ENCODE measurements around the gene EMC8. TPM values are rescaled to one million over a fixed set of nuclear protein-coding genes. Genes with fewer than 3 reads are reported as not detected.
A peak's percentile ranks its signal among the peaks of the same experiment; 100 is the strongest.
"Not testable (repeated sequence)": the region's sequence is repeated elsewhere in the genome, so short reads cannot be mapped to it uniquely, and the experiment has no call there.

The EMC8 gene
- total RNA-seq, 1 donor from 2014 or later = 26.7 TPM

GRCh38 chr16:85812811-85813700 is 13.7 kb upstream of the EMC8 start:
- no peak for DNase-seq

GRCh38 chr16:85812031-85812807 is 12.9 kb upstream of the EMC8 start:
- no peak for DNase-seq

DNA sequence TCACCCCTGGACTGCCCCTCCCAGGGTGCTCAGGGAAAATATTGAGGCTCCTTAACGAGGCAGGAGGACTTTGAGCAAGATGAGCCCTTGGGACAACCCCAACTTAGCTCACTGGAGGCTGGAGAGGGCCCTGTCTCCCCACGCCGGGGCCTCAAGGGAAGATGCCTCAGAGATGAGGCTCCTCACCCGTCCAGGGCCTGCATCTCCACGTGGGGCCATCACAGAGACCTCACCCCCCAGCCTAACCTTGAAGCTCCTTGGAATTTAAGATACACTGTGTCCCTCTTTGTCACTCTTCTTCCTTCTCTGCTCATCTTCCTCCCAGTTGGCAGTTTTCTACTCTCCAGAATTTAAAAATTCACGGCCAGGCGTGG is 11.4 kb upstream of the EMC8 start:
- no peak for DNase-seq

GRCh38 chr16:85810097-85810741 is 10.9 kb upstream of the EMC8 start:
- no peak for DNase-seq

DNA sequence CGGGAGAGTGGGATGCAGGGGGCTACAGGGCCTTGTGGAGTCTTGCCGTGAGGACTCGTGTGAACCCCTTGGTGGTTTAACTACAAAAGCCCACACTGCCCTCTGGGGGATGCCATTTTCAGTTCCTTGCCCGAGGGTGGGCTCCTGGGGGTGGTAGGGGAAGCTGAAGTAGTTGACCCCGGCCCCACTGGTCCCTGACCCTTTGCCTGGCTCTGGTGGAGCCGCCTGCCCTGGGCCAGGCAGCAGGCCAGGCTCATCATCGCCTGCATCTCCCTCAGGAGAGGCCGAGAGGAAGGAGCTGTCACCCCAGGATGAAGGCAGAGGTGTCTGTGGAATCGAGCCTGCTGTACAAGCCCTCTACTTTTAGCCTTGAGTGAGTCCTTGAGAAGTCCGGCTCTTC is 10.3 kb upstream of the EMC8 start:
- DNase-seq = no peak

DNA sequence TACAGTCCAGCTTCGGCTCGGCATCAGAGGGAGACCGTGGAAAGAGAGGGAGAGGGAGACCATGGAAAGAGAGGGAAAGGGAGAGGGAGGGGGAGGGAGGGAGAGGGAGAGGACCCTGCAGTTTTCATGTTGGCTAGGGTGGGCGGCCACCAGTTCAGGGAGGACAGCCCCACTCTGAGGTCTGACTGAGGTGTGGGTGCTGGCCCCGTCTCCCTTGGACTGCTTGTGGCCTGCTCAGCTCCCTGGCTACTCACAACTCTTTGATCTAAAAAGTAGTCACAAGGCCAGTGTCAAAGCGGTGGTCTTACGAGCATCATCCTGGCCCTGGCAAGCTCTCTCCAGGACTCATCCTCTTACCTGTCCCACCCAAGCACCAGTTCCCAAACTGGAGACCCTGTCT is 9.6 kb upstream of the EMC8 start:
- no peak for DNase-seq

- DNase-seq = not testable (repeated sequence)
These were observed 8.8 kb upstream of the EMC8 start for GRCh38 chr16:85808104-85808503.

- not testable (repeated sequence) for DNase-seq
These were observed 8.0 kb upstream of the EMC8 start for GRCh38 chr16:85807340-85807739.

DNA sequence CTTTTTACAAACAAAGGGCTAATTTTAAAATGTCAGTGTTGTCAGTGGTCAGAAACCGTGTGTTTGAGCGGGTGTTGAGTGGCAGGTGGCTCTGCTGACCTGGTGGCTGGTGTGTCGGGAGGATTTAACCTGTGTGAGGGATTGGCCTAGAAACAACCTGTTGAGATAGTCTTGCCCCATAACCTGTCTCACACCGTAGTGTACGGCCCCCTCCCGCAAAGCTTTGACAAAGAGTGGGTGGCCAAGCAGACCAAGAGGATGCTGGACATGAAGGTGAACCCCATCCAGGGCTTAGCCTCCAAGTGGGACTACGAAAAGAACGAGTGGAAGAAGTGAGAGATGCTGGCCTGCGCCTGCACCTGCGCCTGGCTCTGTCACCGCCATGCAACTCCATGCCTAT is 7.2 kb upstream of the EMC8 start:
- no peak for DNase-seq

- no peak for DNase-seq
These were observed 6.2 kb upstream of the EMC8 start for GRCh38 chr16:85805442-85806045.

DNA sequence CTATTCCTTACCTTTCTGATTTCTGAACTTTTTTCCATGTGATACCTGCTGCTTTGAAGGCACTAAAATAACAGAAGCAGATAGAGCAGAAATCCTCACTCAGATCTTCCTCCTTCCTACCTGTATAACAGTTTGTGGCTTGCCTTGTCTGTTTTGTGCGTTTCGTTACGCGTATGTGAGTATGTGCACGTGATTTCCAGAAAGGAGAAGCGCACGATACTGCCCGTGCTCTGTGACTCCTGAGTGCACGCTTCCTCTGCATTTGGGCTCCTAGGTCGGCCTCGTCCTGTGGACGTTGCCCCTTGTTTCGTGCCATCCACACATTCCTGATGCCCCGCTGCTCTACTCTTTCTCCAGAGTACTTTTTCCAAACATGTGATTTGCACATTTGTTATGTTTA is 4.2 kb upstream of the EMC8 start:
- no peak for DNase-seq

DNA sequence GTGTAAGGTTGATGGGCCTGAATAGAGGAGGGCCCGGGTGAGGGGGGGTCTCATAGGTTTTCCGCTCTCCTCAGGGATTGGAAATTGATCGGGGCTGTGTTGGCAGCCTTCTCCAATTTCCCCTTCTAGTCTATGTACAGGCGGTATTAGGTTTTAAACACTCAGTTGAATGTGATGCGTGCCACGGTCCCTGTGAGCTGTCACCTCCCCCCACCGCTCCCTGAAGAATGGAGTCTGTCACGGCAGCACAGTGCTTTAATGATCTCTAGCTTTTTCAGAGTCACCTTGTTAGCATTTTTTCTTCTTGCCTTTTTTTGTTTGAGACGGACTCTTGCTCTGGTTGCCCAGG is 951 bp upstream of the EMC8 start:
- no peak for DNase-seq

DNA sequence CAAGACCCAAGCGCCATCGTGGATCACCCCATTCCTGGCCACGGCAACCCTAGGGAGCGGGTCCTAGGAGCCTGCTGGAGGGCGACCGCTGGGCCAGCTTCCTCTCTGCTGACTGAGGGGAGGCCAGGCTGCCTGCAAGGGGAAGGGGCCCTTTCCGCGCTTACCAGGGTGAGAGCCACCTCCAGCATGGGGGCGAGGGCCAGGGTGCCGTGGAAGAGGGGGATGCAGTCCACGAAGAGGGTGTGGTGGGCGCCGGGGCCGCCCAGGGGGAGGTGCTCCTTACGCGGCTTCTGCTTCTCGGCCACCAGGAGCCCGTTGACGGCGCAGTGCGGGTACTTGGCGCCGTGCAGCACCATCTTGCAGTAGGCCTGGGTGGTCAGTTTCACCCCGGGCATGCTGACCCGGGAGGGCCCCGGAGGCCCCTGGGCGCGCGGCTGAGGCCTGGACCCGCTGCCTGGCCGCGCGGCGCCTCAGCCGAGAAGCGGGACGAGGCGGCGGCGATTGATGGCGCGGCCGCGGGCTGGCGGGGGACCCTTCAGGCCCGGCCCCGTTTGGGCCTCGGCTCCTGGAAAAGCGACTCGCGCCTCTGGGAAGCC is 345 bp downstream of the EMC8 start:
- DNase-seq = peak; percentile 15

DNA sequence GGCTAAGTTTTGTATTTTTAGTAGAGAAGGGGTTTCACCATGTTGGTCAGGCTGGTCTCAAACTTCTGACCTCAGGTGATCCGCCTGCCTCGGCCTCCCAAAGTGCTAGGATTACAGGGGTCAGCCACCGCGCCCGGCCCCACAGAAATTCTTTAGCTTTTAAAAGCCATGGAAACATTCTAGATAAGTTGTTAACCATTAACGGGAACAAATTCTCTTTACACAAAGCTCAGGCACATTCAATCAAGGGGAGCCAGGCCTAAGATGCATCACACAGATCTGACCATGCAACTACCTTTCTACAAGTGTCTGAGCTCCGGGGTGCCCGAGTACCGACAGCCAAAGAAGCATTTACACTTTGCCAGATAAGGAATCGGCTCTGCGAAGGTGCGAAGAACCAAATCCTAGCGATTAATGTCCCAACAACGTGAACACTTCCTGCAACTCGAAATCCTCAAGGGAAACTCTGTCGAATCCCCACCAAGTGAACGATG is 1.0 kb downstream of the EMC8 start:
- no peak for DNase-seq

DNA sequence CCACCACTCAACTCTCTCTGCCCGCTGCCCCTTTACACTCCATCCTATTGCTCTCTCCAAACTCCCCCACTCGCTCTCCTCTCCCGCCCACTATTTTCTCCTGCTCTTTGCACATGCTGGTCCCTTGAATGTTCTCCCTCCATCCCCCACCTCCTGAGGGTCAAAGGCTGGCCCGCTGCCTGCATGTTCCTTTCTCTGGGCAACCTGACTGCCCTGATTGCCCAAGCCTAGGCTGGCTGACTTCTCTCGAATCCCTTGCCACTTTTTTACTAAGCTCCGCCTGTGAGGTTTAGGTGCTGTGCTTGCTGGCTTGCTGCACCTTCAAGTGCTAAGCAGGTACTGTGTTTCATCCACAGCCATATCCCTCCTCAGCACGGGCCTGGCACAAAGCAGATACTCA is 2.7 kb downstream of the EMC8 start:
- DNase-seq = no peak

- no peak for DNase-seq
These were observed 3.2 kb downstream of the EMC8 start for GRCh38 chr16:85796152-85796551.

DNA sequence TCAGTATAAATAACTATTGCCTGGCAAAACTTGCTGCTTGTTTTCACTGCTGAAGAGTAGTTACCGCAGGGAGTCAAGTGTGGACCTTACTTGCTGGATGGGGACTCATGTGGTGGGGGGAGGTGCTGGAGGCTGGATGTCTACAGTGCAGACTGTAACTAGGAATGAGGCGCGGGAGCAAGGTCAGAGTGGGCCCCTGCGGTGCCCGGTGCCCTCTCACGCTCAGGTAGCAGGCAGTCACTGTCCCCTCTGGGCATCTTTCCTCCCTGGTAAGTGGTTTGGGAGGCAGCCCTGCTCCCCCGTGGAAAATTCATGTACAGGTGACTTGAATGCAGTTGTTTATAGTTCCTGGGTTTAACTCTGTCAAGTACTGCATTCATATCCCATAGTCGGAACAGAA is 4.6 kb downstream of the EMC8 start:
- DNase-seq = no peak

DNA sequence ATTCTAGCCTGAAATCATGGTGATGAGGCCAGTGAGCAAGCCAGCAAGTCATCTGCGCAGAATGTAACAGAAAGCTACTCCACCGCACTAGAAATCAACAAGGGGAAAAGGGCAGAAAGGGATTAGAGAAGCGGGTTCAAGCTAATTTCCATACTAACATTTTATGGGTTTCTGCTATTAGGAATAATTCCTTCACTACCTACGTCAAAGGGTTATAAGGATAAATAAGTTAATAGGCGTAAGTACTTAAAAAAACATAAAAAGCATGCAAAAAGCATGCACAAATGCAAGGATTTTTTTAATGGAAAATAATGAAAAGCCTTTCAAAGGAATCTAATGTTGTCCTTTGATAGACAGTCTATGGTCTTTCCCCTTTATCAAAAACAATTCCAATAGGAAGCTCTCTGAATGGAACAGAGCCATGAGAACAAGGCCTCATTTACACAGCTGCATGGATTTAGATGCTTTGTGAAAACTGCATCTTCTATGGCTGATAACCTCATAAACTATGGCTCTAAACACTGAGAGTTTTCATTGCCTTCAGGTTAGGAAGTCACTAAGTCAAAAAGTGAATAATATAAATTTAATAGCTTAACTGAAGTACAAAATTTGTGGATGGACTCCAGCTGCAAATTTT is 5.6 kb downstream of the EMC8 start:
- no peak for DNase-seq

DNA sequence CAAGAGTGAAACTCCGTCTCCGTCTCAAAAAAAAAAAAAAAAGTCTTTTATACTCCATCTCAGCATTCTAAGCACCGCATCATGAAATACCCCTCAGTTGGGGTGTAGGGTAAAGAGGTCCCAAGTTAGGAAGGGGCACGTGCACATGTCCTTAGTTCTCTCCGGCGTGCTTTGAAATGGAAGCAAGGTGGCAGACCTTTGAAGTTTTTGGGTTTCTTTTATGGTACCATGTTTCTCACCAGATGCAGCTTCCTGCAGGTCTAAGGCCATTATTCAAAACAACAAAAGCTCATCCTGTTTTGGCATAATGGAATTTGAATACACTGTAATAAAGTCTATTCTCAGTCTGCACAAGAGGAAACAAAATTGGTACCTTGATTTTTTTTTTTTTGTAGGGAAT is 9.6 kb downstream of the EMC8 start:
- no peak for DNase-seq

GRCh38 chr16:85788819-85789218 is 10.5 kb downstream of the EMC8 start:
- no peak for DNase-seq

DNA sequence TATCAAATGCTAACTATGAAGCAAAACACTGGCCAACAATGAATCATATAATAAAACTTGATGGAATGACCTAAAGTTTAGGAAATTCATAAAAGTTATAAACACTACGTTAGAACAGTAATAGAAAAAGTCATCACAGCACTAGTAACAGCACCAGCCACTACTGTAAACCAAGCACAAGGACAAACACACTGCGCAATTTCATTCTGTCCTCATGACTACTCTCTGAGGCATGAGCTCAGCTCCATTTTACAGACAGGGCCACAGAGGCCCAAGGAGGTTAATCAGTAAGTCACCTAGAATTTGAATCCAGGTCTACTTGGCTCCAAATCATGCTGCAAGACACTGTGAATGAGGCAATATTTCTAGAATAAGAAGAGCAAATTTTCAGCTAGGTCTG is 13.4 kb downstream of the EMC8 start:
- DNase-seq = no peak

DNA sequence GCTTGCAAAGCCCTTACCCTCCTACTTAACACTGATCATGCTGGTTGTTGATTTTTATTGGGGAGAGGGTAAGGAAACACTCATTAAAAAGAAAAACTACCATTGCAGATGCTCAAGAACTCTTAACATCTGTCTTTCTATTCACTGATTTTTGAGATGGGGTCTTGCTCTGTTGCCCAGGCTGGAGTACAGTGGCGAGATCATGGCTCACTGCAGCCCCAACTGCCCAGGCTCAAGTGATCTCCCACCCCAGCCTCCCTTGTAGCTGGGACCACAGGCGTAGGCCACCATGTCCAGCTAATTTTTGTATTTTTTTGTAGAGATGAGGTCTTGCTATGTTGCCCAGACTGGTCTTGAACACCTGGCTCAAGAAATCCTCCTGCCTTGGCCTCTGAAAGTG is 14.5 kb downstream of the EMC8 start:
- no peak for DNase-seq
